Liver (tissue), 9 donors: Measurements from ENCODE around the gene IRF2. TPM values are rescaled to one million over a fixed set of nuclear protein-coding genes. Genes with fewer than 3 reads are reported as not detected.

Source experiments
- DNase-seq: peaks from one replicate; pipeline ENCODE4 v3.0.0-alpha.2; 2017; ENCODE audit warnings: low spot score
- H3K27ac ChIP-seq, 2 donors: one replicate each; pipeline ENCODE4 v1.7.0; 2013; ENCODE audit warnings: inconsistent platforms in 2 of 2, low read length in 2 of 2, control low read depth in 1 of 2, low read depth in 1 of 2, mild to moderate bottlenecking in 1 of 2
- H3K27me3 ChIP-seq, 4 donors: one replicate each; pipeline versions ENCODE4 v1.6.1 to v1.7.0; 2013; ENCODE audit warnings: low read length in 3 of 4, inconsistent platforms in 1 of 4, mild to moderate bottlenecking in 1 of 4, moderate library complexity in 1 of 4; ENCODE audit not compliant: control insufficient read depth in 4 of 4, insufficient read depth in 4 of 4
- H3K36me3 ChIP-seq, 4 donors: one replicate each; pipeline versions ENCODE4 v1.6.1 to v1.7.0; 2013; ENCODE audit warnings: low read length in 3 of 4, mild to moderate bottlenecking in 3 of 4, low read depth in 1 of 4, moderate library complexity in 1 of 4; ENCODE audit not compliant: control insufficient read depth in 4 of 4, insufficient read depth in 3 of 4
- H3K4me1 ChIP-seq, 4 donors: one replicate each; pipeline versions ENCODE4 v1.6.1 to v1.7.0; 2013; ENCODE audit warnings: low read length in 3 of 4, mild to moderate bottlenecking in 3 of 4, moderate library complexity in 1 of 4; ENCODE audit not compliant: control insufficient read depth in 4 of 4, insufficient read depth in 4 of 4
- H3K4me3 ChIP-seq, 3 donors: one replicate each; pipeline versions ENCODE4 v1.6.1 to v1.7.0; 2013; ENCODE audit warnings: low read length in 3 of 3, control low read depth in 1 of 3, low read depth in 1 of 3, mild to moderate bottlenecking in 1 of 3
- H3K9ac ChIP-seq, 2 donors: one replicate each; pipeline ENCODE4 v1.7.0; 2013; ENCODE audit warnings: low read length in 2 of 2, mild to moderate bottlenecking in 2 of 2, moderate library complexity in 2 of 2, control low read depth in 1 of 2, low read depth in 1 of 2
- H3K9me3 ChIP-seq, 4 donors: one replicate each; pipeline versions ENCODE4 v1.6.1 to v1.7.0; 2013; ENCODE audit warnings: low read length in 3 of 4; ENCODE audit not compliant: control insufficient read depth in 4 of 4
- EGR1 ChIP-seq, 2 donors: IDR thresholded peaks; 2 replicates each; pipeline ENCODE4 v1.6.1; 2016 to 2018; ENCODE audit warnings: antibody characterized with exemption in 2 of 2, low read depth in 2 of 2
- FOXA1 ChIP-seq: IDR thresholded peaks from 2 replicates; pipeline ENCODE4 v1.6.1; 2016; ENCODE audit warnings: antibody characterized with exemption
- FOXA2 ChIP-seq: IDR thresholded peaks from 2 replicates; pipeline ENCODE4 v1.6.1; 2016; ENCODE audit warnings: antibody characterized with exemption
- GABPA ChIP-seq, 2 donors: IDR thresholded peaks in 1 of 2; conservative IDR thresholded peaks in 1 of 2; 2 replicates each; pipeline ENCODE4 v1.6.1; 2016; ENCODE audit warnings: antibody characterized with exemption in 2 of 2, mild to moderate bottlenecking in 1 of 2, moderate library complexity in 1 of 2
- HNF4A ChIP-seq, 2 donors: conservative IDR thresholded peaks; 2 replicates each; pipeline ENCODE4 v1.6.1; 2016; ENCODE audit warnings: antibody characterized with exemption in 2 of 2, mild to moderate bottlenecking in 2 of 2
- HNF4G ChIP-seq: IDR thresholded peaks from 2 replicates; pipeline ENCODE4 v1.6.1; 2016; ENCODE audit warnings: antibody characterized with exemption
- JUND ChIP-seq, 2 donors: IDR thresholded peaks; 2 replicates each; pipeline ENCODE4 v1.6.1; 2016; ENCODE audit warnings: antibody characterized with exemption in 2 of 2
- NR2F2 ChIP-seq: IDR thresholded peaks from 2 replicates; pipeline ENCODE4 v1.6.1; 2016; ENCODE audit warnings: antibody characterized with exemption
- RAD21 ChIP-seq, 2 donors: IDR thresholded peaks; 2 replicates each; pipeline ENCODE4 v1.6.1; 2016; ENCODE audit warnings: antibody characterized with exemption in 2 of 2, mild to moderate bottlenecking in 2 of 2
- RXRA ChIP-seq, 2 donors: IDR thresholded peaks; 2 replicates each; pipeline ENCODE4 v1.6.1; 2017 to 2018; ENCODE audit warnings: antibody characterized with exemption in 2 of 2, mild to moderate bottlenecking in 1 of 2
- SP1 ChIP-seq: IDR thresholded peaks from 2 replicates; pipeline ENCODE4 v1.6.1; 2018; ENCODE audit warnings: antibody characterized with exemption, mild to moderate bottlenecking
- TAF1 ChIP-seq: conservative IDR thresholded peaks from 2 replicates; pipeline ENCODE4 v1.6.1; 2016; ENCODE audit warnings: antibody characterized with exemption, mild to moderate bottlenecking
- YY1 ChIP-seq: IDR thresholded peaks from 2 replicates; pipeline ENCODE4 v1.6.1; 2016; ENCODE audit warnings: antibody characterized with exemption, mild to moderate bottlenecking
- WGBS: extraction: QIAGEN DNeasy Blood & Tissue Kit; methylation state at CpG from one replicate; pipeline ENCODE4 v1.1.7; 2013; 5-methylcytosine and 5-hydroxymethylcytosine counted together
- polyA plus RNA-seq, 2 donors: library from polyadenylated mRNA; stranded (reverse) in 1 of 2; unstranded in 1 of 2; fragments of 200-250 nt in 1 of 2; fragments of >200 nt in 1 of 2; fragmentation: Nextera tagmentation in 1 of 2; extraction: Ambion mirVana in 1 of 2; gene quantifications; one replicate each; pipeline versions ENCODE4 v1.2.1 to v1.2.3, GENCODE V29; 2013 to 2015
- total RNA-seq, 2 donors: library from RNA; depleted of rRNA; stranded (reverse); fragments of >200 nt; gene quantifications; one replicate each; pipeline ENCODE4 v1.2.3, GENCODE V29; 2014
- TF ChIP-seq, protein P1 (sequence below): IDR thresholded peaks from 2 replicates; pipeline ENCODE4 v1.6.1; 2016; ENCODE audit warnings: antibody characterized with exemption, mild to moderate bottlenecking
- TF ChIP-seq, protein P2 (sequence below): fragments of 150-350 bp; IDR thresholded peaks from 2 replicates; pipeline ENCODE4 v1.5.1; 2017; ENCODE audit warnings: improper control_type of control experiment, low read depth, low read length; ENCODE audit not compliant: missing input control
- TF ChIP-seq, protein P3 (sequence below): IDR thresholded peaks from 2 replicates; pipeline ENCODE4 v1.6.1; 2016; ENCODE audit warnings: antibody characterized with exemption
- TF ChIP-seq, protein P4 (sequence below): IDR thresholded peaks from 2 replicates; pipeline ENCODE4 v1.6.1; 2016; ENCODE audit warnings: antibody characterized with exemption
- TF ChIP-seq, protein P5 (sequence below): IDR thresholded peaks from 2 replicates; pipeline ENCODE4 v1.6.1; 2016; ENCODE audit warnings: antibody characterized with exemption
- donor health status: healthy.
- donor health status: healthy.
- donor health status: healthy.
- donor health status: healthy.
- donor health status: healthy.

IRF2 gene
- total and polyA plus RNA-seq, 4 donors = 12.9 to 25.5 (median 22.2) TPM

DNA sequence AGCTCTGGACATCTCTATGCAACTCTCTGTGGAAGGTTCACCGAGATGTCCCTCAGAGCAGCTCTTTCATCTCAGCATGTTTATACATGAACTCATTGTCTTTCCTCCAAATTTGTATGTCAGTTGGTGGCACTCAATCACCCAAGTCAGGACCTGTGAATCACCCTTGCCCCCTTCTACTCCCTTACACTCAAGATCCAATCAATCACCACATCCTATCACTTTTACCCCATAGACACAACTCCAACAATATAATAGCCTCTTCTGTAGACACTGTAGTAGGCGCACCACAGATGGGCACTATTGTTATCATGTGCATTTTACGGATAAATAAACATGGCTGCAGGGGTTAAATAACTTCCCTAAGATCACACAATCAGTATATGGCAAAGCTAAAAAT lies 41.3 kb upstream of the IRF2 start:
- no peaks in the 10 kb centered on the region for H3K36me3 ChIP-seq
- 92% methylated on average over 3 of the region's 3 CpGs for WGBS
- no peak overlapping the region for H3K27ac ChIP-seq
- H3K27me3 ChIP-seq = no peaks in the 10 kb centered on the region
- DNase-seq = no peak
- no peak overlapping the region for H3K4me3 ChIP-seq
- no peaks in the 10 kb centered on the region for H3K9me3 ChIP-seq
- H3K4me1 ChIP-seq = no peaks in the 10 kb centered on the region
- TF ChIP-seq, protein P1, sequence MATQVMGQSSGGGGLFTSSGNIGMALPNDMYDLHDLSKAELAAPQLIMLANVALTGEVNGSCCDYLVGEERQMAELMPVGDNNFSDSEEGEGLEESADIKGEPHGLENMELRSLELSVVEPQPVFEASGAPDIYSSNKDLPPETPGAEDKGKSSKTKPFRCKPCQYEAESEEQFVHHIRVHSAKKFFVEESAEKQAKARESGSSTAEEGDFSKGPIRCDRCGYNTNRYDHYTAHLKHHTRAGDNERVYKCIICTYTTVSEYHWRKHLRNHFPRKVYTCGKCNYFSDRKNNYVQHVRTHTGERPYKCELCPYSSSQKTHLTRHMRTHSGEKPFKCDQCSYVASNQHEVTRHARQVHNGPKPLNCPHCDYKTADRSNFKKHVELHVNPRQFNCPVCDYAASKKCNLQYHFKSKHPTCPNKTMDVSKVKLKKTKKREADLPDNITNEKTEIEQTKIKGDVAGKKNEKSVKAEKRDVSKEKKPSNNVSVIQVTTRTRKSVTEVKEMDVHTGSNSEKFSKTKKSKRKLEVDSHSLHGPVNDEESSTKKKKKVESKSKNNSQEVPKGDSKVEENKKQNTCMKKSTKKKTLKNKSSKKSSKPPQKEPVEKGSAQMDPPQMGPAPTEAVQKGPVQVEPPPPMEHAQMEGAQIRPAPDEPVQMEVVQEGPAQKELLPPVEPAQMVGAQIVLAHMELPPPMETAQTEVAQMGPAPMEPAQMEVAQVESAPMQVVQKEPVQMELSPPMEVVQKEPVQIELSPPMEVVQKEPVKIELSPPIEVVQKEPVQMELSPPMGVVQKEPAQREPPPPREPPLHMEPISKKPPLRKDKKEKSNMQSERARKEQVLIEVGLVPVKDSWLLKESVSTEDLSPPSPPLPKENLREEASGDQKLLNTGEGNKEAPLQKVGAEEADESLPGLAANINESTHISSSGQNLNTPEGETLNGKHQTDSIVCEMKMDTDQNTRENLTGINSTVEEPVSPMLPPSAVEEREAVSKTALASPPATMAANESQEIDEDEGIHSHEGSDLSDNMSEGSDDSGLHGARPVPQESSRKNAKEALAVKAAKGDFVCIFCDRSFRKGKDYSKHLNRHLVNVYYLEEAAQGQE = no peak
- TF ChIP-seq HNF4A (conservative IDR thresholded peaks at IDR 0.05) = no peak
- TF ChIP-seq, protein P2, sequence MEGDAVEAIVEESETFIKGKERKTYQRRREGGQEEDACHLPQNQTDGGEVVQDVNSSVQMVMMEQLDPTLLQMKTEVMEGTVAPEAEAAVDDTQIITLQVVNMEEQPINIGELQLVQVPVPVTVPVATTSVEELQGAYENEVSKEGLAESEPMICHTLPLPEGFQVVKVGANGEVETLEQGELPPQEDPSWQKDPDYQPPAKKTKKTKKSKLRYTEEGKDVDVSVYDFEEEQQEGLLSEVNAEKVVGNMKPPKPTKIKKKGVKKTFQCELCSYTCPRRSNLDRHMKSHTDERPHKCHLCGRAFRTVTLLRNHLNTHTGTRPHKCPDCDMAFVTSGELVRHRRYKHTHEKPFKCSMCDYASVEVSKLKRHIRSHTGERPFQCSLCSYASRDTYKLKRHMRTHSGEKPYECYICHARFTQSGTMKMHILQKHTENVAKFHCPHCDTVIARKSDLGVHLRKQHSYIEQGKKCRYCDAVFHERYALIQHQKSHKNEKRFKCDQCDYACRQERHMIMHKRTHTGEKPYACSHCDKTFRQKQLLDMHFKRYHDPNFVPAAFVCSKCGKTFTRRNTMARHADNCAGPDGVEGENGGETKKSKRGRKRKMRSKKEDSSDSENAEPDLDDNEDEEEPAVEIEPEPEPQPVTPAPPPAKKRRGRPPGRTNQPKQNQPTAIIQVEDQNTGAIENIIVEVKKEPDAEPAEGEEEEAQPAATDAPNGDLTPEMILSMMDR = no peak
- TF ChIP-seq RAD21 (IDR thresholded peaks at IDR 0.05) = no peak
- TF ChIP-seq, protein P3, sequence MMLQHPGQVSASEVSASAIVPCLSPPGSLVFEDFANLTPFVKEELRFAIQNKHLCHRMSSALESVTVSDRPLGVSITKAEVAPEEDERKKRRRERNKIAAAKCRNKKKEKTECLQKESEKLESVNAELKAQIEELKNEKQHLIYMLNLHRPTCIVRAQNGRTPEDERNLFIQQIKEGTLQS = no peak
- no peak for TF ChIP-seq FOXA2
- TF ChIP-seq, protein P4, sequence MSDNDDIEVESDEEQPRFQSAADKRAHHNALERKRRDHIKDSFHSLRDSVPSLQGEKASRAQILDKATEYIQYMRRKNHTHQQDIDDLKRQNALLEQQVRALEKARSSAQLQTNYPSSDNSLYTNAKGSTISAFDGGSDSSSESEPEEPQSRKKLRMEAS = no peak
- TF ChIP-seq JUND (IDR thresholded peaks at IDR 0.05) = no peak
- TF ChIP-seq, protein P5, sequence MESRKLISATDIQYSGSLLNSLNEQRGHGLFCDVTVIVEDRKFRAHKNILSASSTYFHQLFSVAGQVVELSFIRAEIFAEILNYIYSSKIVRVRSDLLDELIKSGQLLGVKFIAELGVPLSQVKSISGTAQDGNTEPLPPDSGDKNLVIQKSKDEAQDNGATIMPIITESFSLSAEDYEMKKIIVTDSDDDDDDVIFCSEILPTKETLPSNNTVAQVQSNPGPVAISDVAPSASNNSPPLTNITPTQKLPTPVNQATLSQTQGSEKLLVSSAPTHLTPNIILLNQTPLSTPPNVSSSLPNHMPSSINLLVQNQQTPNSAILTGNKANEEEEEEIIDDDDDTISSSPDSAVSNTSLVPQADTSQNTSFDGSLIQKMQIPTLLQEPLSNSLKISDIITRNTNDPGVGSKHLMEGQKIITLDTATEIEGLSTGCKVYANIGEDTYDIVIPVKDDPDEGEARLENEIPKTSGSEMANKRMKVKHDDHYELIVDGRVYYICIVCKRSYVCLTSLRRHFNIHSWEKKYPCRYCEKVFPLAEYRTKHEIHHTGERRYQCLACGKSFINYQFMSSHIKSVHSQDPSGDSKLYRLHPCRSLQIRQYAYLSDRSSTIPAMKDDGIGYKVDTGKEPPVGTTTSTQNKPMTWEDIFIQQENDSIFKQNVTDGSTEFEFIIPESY = no peak
- TF ChIP-seq FOXA1 = no peak
- no peak for TF ChIP-seq YY1
- no peak for TF ChIP-seq GABPA (IDR thresholded peaks at IDR 0.05 in 1 of 2, conservative IDR thresholded peaks at IDR 0.05 in 1 of 2)
- TF ChIP-seq EGR1 (IDR thresholded peaks at IDR 0.05; ENCODE audit: low read depth in 2 of 2) = no peak
- TF ChIP-seq SP1 = no peak
- TF ChIP-seq RXRA (IDR thresholded peaks at IDR 0.05) = no peak
- no peak for TF ChIP-seq HNF4G
- no peak for TF ChIP-seq TAF1
- no peak for TF ChIP-seq NR2F2
- no peak overlapping the region for H3K9ac ChIP-seq
